Hepatocyte (in vitro differentiated cells): ENCODE results near the gene SMAD7. TPM values are rescaled to one million over a fixed set of nuclear protein-coding genes. Genes with fewer than 3 reads are reported as not detected.

Source experiments
- DNase-seq: peaks from one replicate; pipeline ENCODE4 v3.0.0-alpha.2; 2016; ENCODE audit warnings: low spot score
- H2AFZ ChIP-seq: fragments of 200-600 bp; sonication (generic); 2 replicates; pipeline ENCODE4 v1.6.0; 2016; ENCODE audit warnings: antibody characterized with exemption, mild to moderate bottlenecking
- H3K27ac ChIP-seq: fragments of 200-600 bp; sonication (generic); 2 replicates; pipeline ENCODE4 v1.5.1; 2016; ENCODE audit warnings: mild to moderate bottlenecking
- H3K27me3 ChIP-seq: fragments of 200-600 bp; sonication (generic); 2 replicates; pipeline ENCODE4 v1.6.1; 2016
- H3K36me3 ChIP-seq: fragments of 200-600 bp; sonication (generic); replicated peaks from 2 replicates; pipeline ENCODE4 v1.5.1; 2016; ENCODE audit warnings: low read depth; ENCODE audit not compliant: insufficient read depth
- H3K4me1 ChIP-seq: fragments of 200-600 bp; sonication (generic); 2 replicates; pipeline ENCODE4 v1.5.1; 2016; ENCODE audit warnings: mild to moderate bottlenecking, moderate library complexity; ENCODE audit not compliant: insufficient read depth
- H3K4me2 ChIP-seq: fragments of 200-600 bp; sonication (generic); 2 replicates; pipeline ENCODE4 v1.6.0; 2016
- H3K4me3 ChIP-seq: fragments of 200-600 bp; sonication (generic); 2 replicates; pipeline ENCODE4 v1.5.1; 2016; ENCODE audit warnings: mild to moderate bottlenecking
- H3K79me2 ChIP-seq: fragments of 200-600 bp; sonication (generic); 2 replicates; pipeline ENCODE4 v1.6.0; 2017; ENCODE audit warnings: mild to moderate bottlenecking
- H3K9me2 ChIP-seq: fragments of 200-600 bp; sonication (generic); replicated peaks from 2 replicates; pipeline ENCODE4 v1.6.0; 2017; ENCODE audit warnings: mild to moderate bottlenecking; ENCODE audit not compliant: insufficient read depth
- H3K9me3 ChIP-seq: fragments of 200-600 bp; sonication (generic); 2 replicates; pipeline ENCODE4 v1.5.1; 2016; ENCODE audit warnings: low read depth, mild to moderate bottlenecking
- H4K20me1 ChIP-seq: fragments of 200-600 bp; sonication (generic); 2 replicates; pipeline ENCODE4 v1.6.0; 2016; ENCODE audit warnings: mild to moderate bottlenecking; ENCODE audit not compliant: insufficient read depth, poor library complexity, severe bottlenecking
- EZH2 ChIP-seq: fragments of 200-600 bp; sonication (generic); IDR thresholded peaks from 2 replicates; pipeline ENCODE4 v1.6.1; 2016; ENCODE audit warnings: antibody characterized with exemption, mild to moderate bottlenecking, borderline replicate concordance
- EZH2phosphoT487 ChIP-seq: fragments of 200-600 bp; sonication (generic); IDR thresholded peaks from one replicate; pipeline ENCODE4 v1.6.1; 2018; ENCODE audit warnings: antibody characterized with exemption, mild to moderate bottlenecking, low read depth, moderate library complexity; ENCODE audit not compliant: unreplicated experiment, severe bottlenecking
- WGBS: methylation state at CpG from one replicate; pipeline ENCODE4 v1.1.6; 2016; ENCODE audit warnings: low lambda C conversion rate; ENCODE audit errors: missing lambda C conversion rate; 5-methylcytosine and 5-hydroxymethylcytosine counted together
- polyA plus RNA-seq: library from polyadenylated mRNA; unstranded; fragments of >200 nt; fragmentation: Nextera tagmentation; extraction: Ambion mirVana; gene quantifications from 2 replicates; pipeline ENCODE4 v1.2.1, GENCODE V29; 2016
- total RNA-seq: library from RNA; depleted of rRNA; stranded (reverse); fragments of >200 nt; gene quantifications from 2 replicates; pipeline ENCODE4 v1.2.3, GENCODE V29; 2014
- TF ChIP-seq, protein P1 (sequence below): fragments of 200-600 bp; sonication (generic); IDR thresholded peaks from 2 replicates; pipeline ENCODE4 v1.5.1; 2016; ENCODE audit warnings: antibody characterized with exemption, mild to moderate bottlenecking; ENCODE audit not compliant: poor library complexity

Gene SMAD7
- total and polyA plus RNA-seq, 2 experiments from 2014 or later = 65.4 to 71.1 TPM

DNA sequence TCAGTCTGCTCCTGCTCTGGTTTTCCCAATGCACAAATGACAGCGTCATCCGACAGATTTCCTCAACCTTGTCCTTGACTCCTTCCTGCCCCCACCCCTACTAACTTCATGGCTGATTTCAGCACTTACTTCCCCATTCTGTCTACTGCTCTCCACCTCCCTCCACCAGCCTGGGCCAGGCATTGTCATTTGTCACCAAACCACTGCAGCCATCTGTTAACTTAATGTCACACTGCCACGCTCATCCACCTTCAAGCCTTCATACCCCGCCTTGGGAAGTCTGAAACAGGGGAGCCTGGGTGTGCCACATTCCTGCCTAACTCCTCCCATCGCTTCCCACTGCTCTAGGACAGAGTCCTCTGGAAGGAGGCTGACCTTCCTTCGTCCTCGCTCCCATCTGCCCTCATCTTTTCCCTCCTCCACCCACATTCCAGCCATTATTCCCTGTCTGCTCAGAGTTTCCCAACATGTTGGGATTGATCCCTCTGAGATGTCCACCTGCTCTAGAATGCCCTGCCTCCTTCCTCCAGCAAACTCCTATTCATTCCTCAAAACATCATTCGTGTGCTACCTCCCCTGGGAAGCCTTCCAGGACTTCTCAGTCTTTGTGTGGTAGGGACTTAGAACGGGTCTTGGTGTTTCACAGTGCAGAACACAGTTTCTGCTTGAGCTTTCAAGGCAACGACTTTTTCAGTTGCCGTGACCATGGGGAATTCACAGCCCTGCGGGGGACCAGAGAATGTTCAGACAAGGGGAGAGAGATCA lies 42.2 kb upstream of the SMAD7 start:
- Histone ChIP-seq H3K27ac (peak overlapping the region; percentile 80), H3K36me3 (no peaks in the 10 kb centered on the region), H3K9me2 (no peaks in the 10 kb centered on the region), H3K27me3 (no peaks in the 10 kb centered on the region), H2AFZ (no peak overlapping the region), H3K4me3 (no peak overlapping the region), H3K4me2 (no peak overlapping the region), H3K9me3 (no peaks in the 10 kb centered on the region), H4K20me1 (no peaks in the 10 kb centered on the region), H3K79me2 (no peaks in the 10 kb centered on the region), H3K4me1 (peaks cover 62% of the 10 kb centered on the region)
- 93% methylated on average over 12 of the region's 12 CpGs for WGBS
- TF ChIP-seq, protein P1, sequence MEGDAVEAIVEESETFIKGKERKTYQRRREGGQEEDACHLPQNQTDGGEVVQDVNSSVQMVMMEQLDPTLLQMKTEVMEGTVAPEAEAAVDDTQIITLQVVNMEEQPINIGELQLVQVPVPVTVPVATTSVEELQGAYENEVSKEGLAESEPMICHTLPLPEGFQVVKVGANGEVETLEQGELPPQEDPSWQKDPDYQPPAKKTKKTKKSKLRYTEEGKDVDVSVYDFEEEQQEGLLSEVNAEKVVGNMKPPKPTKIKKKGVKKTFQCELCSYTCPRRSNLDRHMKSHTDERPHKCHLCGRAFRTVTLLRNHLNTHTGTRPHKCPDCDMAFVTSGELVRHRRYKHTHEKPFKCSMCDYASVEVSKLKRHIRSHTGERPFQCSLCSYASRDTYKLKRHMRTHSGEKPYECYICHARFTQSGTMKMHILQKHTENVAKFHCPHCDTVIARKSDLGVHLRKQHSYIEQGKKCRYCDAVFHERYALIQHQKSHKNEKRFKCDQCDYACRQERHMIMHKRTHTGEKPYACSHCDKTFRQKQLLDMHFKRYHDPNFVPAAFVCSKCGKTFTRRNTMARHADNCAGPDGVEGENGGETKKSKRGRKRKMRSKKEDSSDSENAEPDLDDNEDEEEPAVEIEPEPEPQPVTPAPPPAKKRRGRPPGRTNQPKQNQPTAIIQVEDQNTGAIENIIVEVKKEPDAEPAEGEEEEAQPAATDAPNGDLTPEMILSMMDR = no peak
- TF ChIP-seq EZH2phosphoT487 = no peak
- no peak for TF ChIP-seq EZH2
- DNase-seq = peak; percentile 62

DNA sequence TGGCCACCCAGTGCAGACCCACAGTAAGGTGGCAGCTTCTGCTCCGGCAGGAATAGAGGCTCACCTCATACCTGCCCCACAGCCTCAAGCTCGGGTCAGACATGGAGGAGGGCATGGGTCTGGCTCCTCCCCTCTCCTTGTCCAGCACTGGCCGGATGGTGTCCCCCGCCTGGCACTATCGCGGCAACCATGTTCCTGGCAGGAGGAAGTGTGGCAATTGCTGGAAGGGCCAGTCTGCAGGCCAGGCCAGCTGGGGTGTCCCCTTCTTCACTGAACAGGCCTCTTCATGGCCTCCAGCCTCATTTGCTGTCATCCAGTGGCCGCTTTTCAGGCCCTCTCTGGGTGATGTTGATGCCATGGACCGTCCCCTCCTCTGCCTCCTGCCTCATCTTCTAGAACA lies 41.4 kb upstream of the SMAD7 start:
- H2AFZ ChIP-seq = no peak overlapping the region
- H3K79me2 ChIP-seq = no peaks in the 10 kb centered on the region
- over 99% methylated on average over 8 of the region's 8 CpGs for WGBS
- peak overlapping the region; percentile 80 for H3K27ac ChIP-seq
- TF ChIP-seq, protein P1 = no peak
- TF ChIP-seq EZH2 (no peak), EZH2phosphoT487 (no peak)
- no peaks in the 10 kb centered on the region for H3K36me3 ChIP-seq
- no peak for DNase-seq
- no peaks in the 10 kb centered on the region for H3K27me3 ChIP-seq
- peaks cover 54% of the 10 kb centered on the region for H3K4me1 ChIP-seq
- H4K20me1 ChIP-seq = no peaks in the 10 kb centered on the region
- H3K4me2 ChIP-seq = no peak overlapping the region
- no peaks in the 10 kb centered on the region for H3K9me2 ChIP-seq
- H3K9me3 ChIP-seq = no peaks in the 10 kb centered on the region
- no peak overlapping the region for H3K4me3 ChIP-seq

DNA sequence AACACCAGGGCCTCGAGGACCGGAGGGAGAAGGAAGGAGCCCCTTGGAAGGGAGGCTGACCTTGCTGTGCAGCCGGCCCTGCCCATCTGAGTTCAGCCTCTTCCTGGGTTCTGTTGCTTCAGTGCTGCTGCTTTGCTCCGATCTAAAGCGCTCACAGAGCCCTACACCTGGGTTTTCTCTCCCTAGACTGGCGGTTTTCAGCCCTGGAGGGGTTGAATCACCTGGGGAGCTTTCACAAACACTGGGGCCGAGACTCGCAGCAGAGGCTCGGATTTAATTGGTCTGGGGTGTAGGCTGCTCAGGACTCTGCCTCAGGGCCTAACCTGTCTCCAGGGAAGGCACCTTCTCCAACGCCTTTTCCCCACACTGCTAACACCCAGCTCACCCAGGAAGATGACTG lies 40.9 kb upstream of the SMAD7 start:
- H3K9me3 ChIP-seq = no peaks in the 10 kb centered on the region
- H3K4me3 ChIP-seq = no peak overlapping the region
- H3K27ac ChIP-seq = peak overlapping the region; percentile 80
- no peaks in the 10 kb centered on the region for H3K79me2 ChIP-seq
- no peak overlapping the region for H2AFZ ChIP-seq
- peaks cover 50% of the 10 kb centered on the region for H3K4me1 ChIP-seq
- TF ChIP-seq EZH2phosphoT487 (no peak), EZH2 (no peak)
- TF ChIP-seq, protein P1 = no peak
- no peaks in the 10 kb centered on the region for H3K9me2 ChIP-seq
- H3K36me3 ChIP-seq = no peaks in the 10 kb centered on the region
- H3K27me3 ChIP-seq = no peaks in the 10 kb centered on the region
- DNase-seq = no peak
- 67% methylated on average over 10 of the region's 10 CpGs for WGBS
- no peaks in the 10 kb centered on the region for H4K20me1 ChIP-seq
- H3K4me2 ChIP-seq = no peak overlapping the region
